Osteoblast (primary cell): Measurements from ENCODE around the gene RAD54L2. TPM values are rescaled to one million over a fixed set of nuclear protein-coding genes. Genes with fewer than 3 reads are reported as not detected.
"Not testable (repeated sequence)": the region's sequence is repeated elsewhere in the genome, so short reads cannot be mapped to it uniquely, and the experiment has no call there.

ENCODE experiments used
- DNase-seq: peaks from one replicate; pipeline ENCODE4 v3.0.0; 2011; ENCODE audit warnings: low spot score, mixed read lengths; ENCODE audit not compliant: insufficient read length; ENCODE audit errors: missing footprints
- H2AFZ ChIP-seq: 2 replicates; pipeline ENCODE4 v1.6.0; 2011; ENCODE audit warnings: mild to moderate bottlenecking, low read length
- H3K27ac ChIP-seq: 2 replicates; pipeline ENCODE4 v1.5.1; 2011; ENCODE audit warnings: mild to moderate bottlenecking, low read depth, low read length, moderate library complexity
- H3K27me3 ChIP-seq: 2 replicates; pipeline ENCODE4 v1.6.0; 2012; ENCODE audit warnings: mild to moderate bottlenecking, control low read depth, inconsistent platforms, low read length, moderate library complexity; ENCODE audit not compliant: insufficient read depth
- H3K36me3 ChIP-seq: 2 replicates; pipeline ENCODE4 v1.5.1; 2011; ENCODE audit warnings: mild to moderate bottlenecking, low read length, control low read depth, moderate library complexity; ENCODE audit not compliant: insufficient read depth
- H3K4me1 ChIP-seq: 2 replicates; pipeline ENCODE4 v1.5.1; 2011; ENCODE audit warnings: mild to moderate bottlenecking, low read length, control low read depth, moderate library complexity; ENCODE audit not compliant: insufficient read depth
- H3K4me2 ChIP-seq: 2 replicates; pipeline ENCODE4 v1.6.0; 2011; ENCODE audit warnings: mild to moderate bottlenecking, low read length; ENCODE audit not compliant: insufficient read depth
- H3K4me3 ChIP-seq: fragments of 200-600 bp; sonication (generic); 3 replicates; pipeline ENCODE4 v1.5.1; 2012; ENCODE audit warnings: mild to moderate bottlenecking, low read length, inconsistent platforms; ENCODE audit not compliant: insufficient read depth
- H3K79me2 ChIP-seq: 2 replicates; pipeline ENCODE4 v1.6.0; 2012; ENCODE audit warnings: mild to moderate bottlenecking, low read length, control low read depth, inconsistent platforms; ENCODE audit not compliant: insufficient read depth
- H3K9me3 ChIP-seq: 2 replicates; pipeline ENCODE4 v1.5.1; 2011; ENCODE audit warnings: low read depth, low read length, control low read depth
- H4K20me1 ChIP-seq: 2 replicates; pipeline ENCODE4 v1.6.0; 2012; ENCODE audit warnings: mild to moderate bottlenecking, low read length, control low read depth; ENCODE audit not compliant: insufficient read depth
- CTCF ChIP-seq: IDR thresholded peaks from 2 replicates; pipeline ENCODE4 v1.5.1; 2011; ENCODE audit warnings: mild to moderate bottlenecking, low read depth, low read length, moderate library complexity; ENCODE audit errors: extremely low read depth
- total RNA-seq: library from RNA; depleted of rRNA; stranded (reverse); fragments of >200 nt; gene quantifications from 2 replicates; pipeline ENCODE4 v1.2.3, GENCODE V29; 2012

Gene RAD54L2
- total RNA-seq, 1 donor: 23.2 TPM

GRCh38 chr3:51559411-51559888 lies 20.9 kb downstream of the RAD54L2 start:
- H3K4me1 ChIP-seq: peaks cover 2% of the 10 kb centered on the region
- H3K4me3 ChIP-seq: no peak overlapping the region
- H3K9me3 ChIP-seq: no peaks in the 10 kb centered on the region
- H2AFZ ChIP-seq: no peak overlapping the region
- no peak for TF ChIP-seq CTCF
- no peak overlapping the region for H3K4me2 ChIP-seq
- no peaks in the 10 kb centered on the region for H3K27me3 ChIP-seq
- H3K79me2 ChIP-seq: peaks cover 47% of the 10 kb centered on the region
- no peak overlapping the region for H3K27ac ChIP-seq
- H4K20me1 ChIP-seq: peaks cover 17% of the 10 kb centered on the region
- peaks cover 9% of the 10 kb centered on the region for H3K36me3 ChIP-seq
- peak; percentile 68 for DNase-seq

GRCh38 chr3:51559961-51560360 lies 21.4 kb downstream of the RAD54L2 start:
- peaks cover 17% of the 10 kb centered on the region for H4K20me1 ChIP-seq
- no peak overlapping the region for H2AFZ ChIP-seq
- H3K4me3 ChIP-seq: no peak overlapping the region
- no peak overlapping the region for H3K27ac ChIP-seq
- peaks cover 2% of the 10 kb centered on the region for H3K4me1 ChIP-seq
- no peak for DNase-seq
- peaks cover 6% of the 10 kb centered on the region for H3K36me3 ChIP-seq
- TF ChIP-seq CTCF: no peak
- no peak overlapping the region for H3K4me2 ChIP-seq
- H3K9me3 ChIP-seq: no peaks in the 10 kb centered on the region
- peaks cover 50% of the 10 kb centered on the region for H3K79me2 ChIP-seq
- no peaks in the 10 kb centered on the region for H3K27me3 ChIP-seq

GRCh38 chr3:51562403-51562802 lies 23.9 kb downstream of the RAD54L2 start:
- H3K36me3 ChIP-seq, H3K27me3 ChIP-seq, H3K4me2 ChIP-seq, H3K4me1 ChIP-seq, H3K9me3 ChIP-seq, H3K27ac ChIP-seq, DNase-seq, H2AFZ ChIP-seq, H3K4me3 ChIP-seq: not testable (repeated sequence)
- H4K20me1 ChIP-seq: peaks cover 21% of the 10 kb centered on the region
- H3K79me2 ChIP-seq: peaks cover 57% of the 10 kb centered on the region

GRCh38 chr3:51568036-51568435 lies 29.5 kb downstream of the RAD54L2 start:
- Histone ChIP-seq H2AFZ (no peak overlapping the region), H3K9me3 (no peaks in the 10 kb centered on the region), H3K27ac (no peak overlapping the region), H3K27me3 (no peaks in the 10 kb centered on the region), H3K4me1 (no peaks in the 10 kb centered on the region), H3K36me3 (peaks cover 3% of the 10 kb centered on the region), H3K79me2 (peaks cover 59% of the 10 kb centered on the region), H4K20me1 (peaks cover 18% of the 10 kb centered on the region), H3K4me3 (no peak overlapping the region), H3K4me2 (no peak overlapping the region)
- TF ChIP-seq CTCF: no peak
- no peak for DNase-seq
